ENCODE results near the gene EZH1. TPM values are rescaled to one million over a fixed set of nuclear protein-coding genes. Genes with fewer than 3 reads are reported as not detected.

Gene EZH1
- polyA plus RNA-seq, 1 experiment = 30.4 TPM

GRCh38 chr17:42677921-42678781 is 66.7 kb downstream of the EZH1 start:
- no peak for DNase-seq (ENCODE audit: low read depth)
- H3K27me3 ChIP-seq (ENCODE audit: control insufficient read depth, insufficient read depth, low read length) = no peaks in the 10 kb centered on the region
- TF ChIP-seq CTCF (IDR thresholded peaks at IDR 0.05; ENCODE audit: insufficient read depth, low read depth, low read length) = no peak
- peak overlapping the region; percentile 50 for H3K4me3 ChIP-seq (ENCODE audit: low read depth, low read length)
- H3K36me3 ChIP-seq (ENCODE audit: control insufficient read depth, insufficient read depth, low read length) = peaks cover 4% of the 10 kb centered on the region
- CTCF ChIA-PET = interaction anchor here (1.1 to 4.0 kb wide), 9 partner anchors 11 to 123 kb away, joined by 3 to 56 read pairs (median 6); partner anchors contain the start of genes PSMC3IP and TUBG2
- POLR2A ChIA-PET = no interaction called here

GRCh38 chr17:42677012-42677857 is 67.6 kb downstream of the EZH1 start:
- Histone ChIP-seq H3K4me3 (ENCODE audit: low read depth, low read length) (peak overlapping the region; percentile 83), H3K36me3 (ENCODE audit: control insufficient read depth, insufficient read depth, low read length) (peaks cover 11% of the 10 kb centered on the region), H3K27me3 (ENCODE audit: control insufficient read depth, insufficient read depth, low read length) (no peaks in the 10 kb centered on the region)
- ChIA-PET CTCF (interaction anchor here (1.1 to 5.3 kb wide), 5 partner anchors 10 to 99 kb away, joined by 3 to 30 read pairs (median 5); partner anchors contain the start of genes PSMC3IP and TUBG2), POLR2A (interaction anchor here (1.6 kb wide), 1 partner anchor 159 kb away, joined by 3 read pairs; no protein-coding TSS in a partner anchor)
- DNase-seq (ENCODE audit: low read depth) = peak; percentile 95
- no peak for TF ChIP-seq CTCF (IDR thresholded peaks at IDR 0.05; ENCODE audit: insufficient read depth, low read depth, low read length)

GRCh38 chr17:42676424-42677011 is 68.3 kb downstream of the EZH1 start, which contains the start of gene PLEKHH3:
Gene PLEKHH3, minus strand, starts transcription at chr17:42676994. Its CDS starts 431 bp downstream, at chr17:42676563.
- H3K4me3 ChIP-seq (ENCODE audit: low read depth, low read length) = peak within 1 kb of the TSS; percentile 83
- ChIA-PET POLR2A (interaction anchor here (1.6 kb wide), 1 partner anchor 158 kb away, joined by 3 read pairs; no protein-coding TSS in a partner anchor), CTCF (interaction anchor here (0.6 to 5.3 kb wide), 7 partner anchors 9 to 99 kb away, joined by 3 to 30 read pairs (median 3); partner anchors contain the start of genes PSMC3IP, RETREG3, TUBG1 and TUBG2)
- peak; percentile 11; the same call in 1 of the 2 replicates for TF ChIP-seq CTCF (IDR thresholded peaks at IDR 0.05; ENCODE audit: insufficient read depth, low read depth, low read length)
- no peaks in the 10 kb centered on the region for H3K27me3 ChIP-seq (ENCODE audit: control insufficient read depth, insufficient read depth, low read length)
- peaks cover 13% of the 10 kb centered on the region for H3K36me3 ChIP-seq (ENCODE audit: control insufficient read depth, insufficient read depth, low read length)
- DNase-seq (ENCODE audit: low read depth) = no peak

GRCh38 chr17:42675965-42676423 is 68.8 kb downstream of the EZH1 start:
- peak overlapping the region; percentile 83 for H3K4me3 ChIP-seq (ENCODE audit: low read depth, low read length)
- no peaks in the 10 kb centered on the region for H3K27me3 ChIP-seq (ENCODE audit: control insufficient read depth, insufficient read depth, low read length)
- CTCF ChIA-PET = interaction anchor here (0.6 to 5.3 kb wide), 6 partner anchors 9 to 98 kb away, joined by 3 to 30 read pairs (median 4); partner anchors contain the start of genes PSMC3IP, RETREG3, TUBG1 and TUBG2
- DNase-seq (ENCODE audit: low read depth) = no peak
- POLR2A ChIA-PET = interaction anchor here (1.6 kb wide), 1 partner anchor 157 kb away, joined by 3 read pairs; no protein-coding TSS in a partner anchor
- TF ChIP-seq CTCF (IDR thresholded peaks at IDR 0.05; ENCODE audit: insufficient read depth, low read depth, low read length) = no peak
- peaks cover 17% of the 10 kb centered on the region for H3K36me3 ChIP-seq (ENCODE audit: control insufficient read depth, insufficient read depth, low read length)
